ENCODE results near the gene ELOB.

- TF ChIP-seq ZNF609 (CRISPR knock-in tag; IDR thresholded peaks at IDR 0.05; ENCODE audit: borderline replicate concordance) (no peak), ZBTB44 (CRISPR knock-in tag; IDR thresholded peaks at IDR 0.05) (no peak), ZNF512B (CRISPR knock-in tag; IDR thresholded peaks at IDR 0.05; ENCODE audit: borderline replicate concordance) (no peak), CTCF (CRISPR knock-in tag; IDR thresholded peaks at IDR 0.05) (no peak), POLR2AphosphoS2 (IDR thresholded peaks at IDR 0.05; ENCODE audit: low read depth, low read length) (no peak), ZNF703 (CRISPR knock-in tag; IDR thresholded peaks at IDR 0.05; ENCODE audit: borderline replicate concordance) (no peak), EZH2 (conservative IDR thresholded peaks at IDR 0.05; ENCODE audit: low read depth, low read length) (no peak), FOSL2 (CRISPR knock-in tag; IDR thresholded peaks at IDR 0.05) (no peak)
These were observed 34.6 kb downstream of the ELOB start for GRCh38 chr16:2742323-2743006.

Data from HepG2 (cell line).